HCT116 (cell line): ENCODE data around the gene SLC38A3.

Experiments used
- CTCF ChIP-seq, 3 experiments: fragments of 200-600 bp in 1 of 3; sonication (generic) in 1 of 3; IDR thresholded peaks in 2 of 3; conservative IDR thresholded peaks in 1 of 3; 2 replicates each; pipeline ENCODE4 v1.5.1; 2012 to 2017; ENCODE audit warnings: low read depth in 2 of 3, low read length in 2 of 3, antibody characterized with exemption in 1 of 3, borderline replicate concordance in 1 of 3, control low read depth in 1 of 3, mild to moderate bottlenecking in 1 of 3, mixed read lengths in 1 of 3, mixed run types in 1 of 3, moderate library complexity in 1 of 3; ENCODE audit not compliant: insufficient read depth in 1 of 3
- EGR1 ChIP-seq: IDR thresholded peaks from 2 replicates; pipeline ENCODE4 v1.6.1; 2012; ENCODE audit warnings: low read depth
- POLR2A ChIP-seq: IDR thresholded peaks from 2 replicates; pipeline ENCODE4 v1.7.0; 2011; ENCODE audit warnings: borderline replicate concordance; ENCODE audit not compliant: insufficient read depth, insufficient read length; ENCODE audit errors: extremely low read depth
- POLR2AphosphoS5 ChIP-seq: IDR thresholded peaks from 2 replicates; pipeline ENCODE4 v1.6.1; 2011; ENCODE audit warnings: mild to moderate bottlenecking, low read depth, low read length, moderate library complexity
- RAD21 ChIP-seq: IDR thresholded peaks from 2 replicates; pipeline ENCODE4 v1.6.1; 2012; ENCODE audit warnings: low read depth, mild to moderate bottlenecking
- REST ChIP-seq: IDR thresholded peaks from 2 replicates; pipeline ENCODE4 v1.6.1; 2012; ENCODE audit warnings: low read depth
- SP1 ChIP-seq: IDR thresholded peaks from 2 replicates; pipeline ENCODE4 v1.6.1; 2012; ENCODE audit warnings: low read depth
- YY1 ChIP-seq: IDR thresholded peaks from 2 replicates; pipeline ENCODE4 v1.6.1; 2011; ENCODE audit warnings: low read length, low read depth, moderate library complexity, mild to moderate bottlenecking; ENCODE audit not compliant: insufficient replicate concordance; ENCODE audit errors: extremely low read depth

- TF ChIP-seq SP1: no peak
- no peak for TF ChIP-seq RAD21
- no peak for TF ChIP-seq CTCF (IDR thresholded peaks at IDR 0.05 in 2 of 3, conservative IDR thresholded peaks at IDR 0.05 in 1 of 3; ENCODE audit: borderline replicate concordance in 1 of 3, insufficient read depth in 1 of 3, low read depth in 2 of 3, low read length in 2 of 3)
- TF ChIP-seq POLR2A: no peak
- no peak for TF ChIP-seq POLR2AphosphoS5
- TF ChIP-seq REST: no peak
- TF ChIP-seq EGR1: no peak
- no peak for TF ChIP-seq YY1
Measured at GRCh38 chr3:50245251-50245745, 40.2 kb downstream of the SLC38A3 start.
